Measurements from ENCODE around the gene SLC35F3. TPM values are rescaled to one million over a fixed set of nuclear protein-coding genes. Genes with fewer than 3 reads are reported as not detected.

The SLC35F3 gene
- total RNA-seq, 1 experiment from 2014 or later: not detected

DNA sequence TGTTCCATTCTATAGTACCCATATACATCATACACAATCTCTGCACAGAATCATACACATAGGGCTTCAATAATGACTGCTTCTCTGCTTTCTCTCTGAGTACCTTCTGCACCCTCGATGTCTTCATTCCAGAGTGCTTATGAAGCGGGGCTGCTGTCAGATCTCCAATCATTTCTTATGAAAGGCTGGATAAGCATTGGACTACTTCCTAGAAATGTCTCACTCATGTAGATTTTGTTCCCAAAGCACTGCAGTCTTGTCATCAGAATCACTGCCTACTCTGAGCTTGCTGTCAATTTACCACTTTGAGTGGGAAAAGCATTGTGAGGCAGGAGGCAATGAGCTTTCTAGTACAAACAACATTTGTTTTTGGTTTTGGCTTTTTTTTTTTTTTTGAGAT, 179.0 kb downstream of the SLC35F3 start:
- Mint-ChIP-seq H3K36me3 (ENCODE audit: insufficient read depth, unreplicated experiment) (no peaks in the 10 kb centered on the region), H3K4me3 (ENCODE audit: unreplicated experiment) (no peak overlapping the region), H3K9me3 (ENCODE audit: unreplicated experiment) (no peaks in the 10 kb centered on the region), H3K27ac (ENCODE audit: unreplicated experiment) (no peak overlapping the region), H3K4me1 (ENCODE audit: low read depth, unreplicated experiment) (no peaks in the 10 kb centered on the region), H3K27me3 (ENCODE audit: insufficient read depth, unreplicated experiment) (peaks cover 10% of the 10 kb centered on the region)
- TF ChIP-seq, protein P1, sequence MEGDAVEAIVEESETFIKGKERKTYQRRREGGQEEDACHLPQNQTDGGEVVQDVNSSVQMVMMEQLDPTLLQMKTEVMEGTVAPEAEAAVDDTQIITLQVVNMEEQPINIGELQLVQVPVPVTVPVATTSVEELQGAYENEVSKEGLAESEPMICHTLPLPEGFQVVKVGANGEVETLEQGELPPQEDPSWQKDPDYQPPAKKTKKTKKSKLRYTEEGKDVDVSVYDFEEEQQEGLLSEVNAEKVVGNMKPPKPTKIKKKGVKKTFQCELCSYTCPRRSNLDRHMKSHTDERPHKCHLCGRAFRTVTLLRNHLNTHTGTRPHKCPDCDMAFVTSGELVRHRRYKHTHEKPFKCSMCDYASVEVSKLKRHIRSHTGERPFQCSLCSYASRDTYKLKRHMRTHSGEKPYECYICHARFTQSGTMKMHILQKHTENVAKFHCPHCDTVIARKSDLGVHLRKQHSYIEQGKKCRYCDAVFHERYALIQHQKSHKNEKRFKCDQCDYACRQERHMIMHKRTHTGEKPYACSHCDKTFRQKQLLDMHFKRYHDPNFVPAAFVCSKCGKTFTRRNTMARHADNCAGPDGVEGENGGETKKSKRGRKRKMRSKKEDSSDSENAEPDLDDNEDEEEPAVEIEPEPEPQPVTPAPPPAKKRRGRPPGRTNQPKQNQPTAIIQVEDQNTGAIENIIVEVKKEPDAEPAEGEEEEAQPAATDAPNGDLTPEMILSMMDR (IDR thresholded peaks at IDR 0.05; ENCODE audit: insufficient read depth in 1 of 2, low read depth in 1 of 2, low read length in 1 of 2, severe bottlenecking in 1 of 2, unreplicated experiment in 1 of 2): no peak
- no peak for DNase-seq
- intact Hi-C loops (cut with micrococcal nuclease; ENCODE audit: unreplicated experiment): no loop called here
- no peaks in the 10 kb centered on the region for H3K4me1 ChIP-seq
- BruUV-seq (replicated peaks): no TSS peak
- no peak overlapping the region for H3K4me3 ChIP-seq (ENCODE audit: low read depth, low read length)
- POLR2A ChIA-PET: no interaction called here
- CTCF ChIA-PET: no interaction called here
- H3K9me3 ChIP-seq: no peaks in the 10 kb centered on the region
- H3K27me3 ChIP-seq (replicated peaks; ENCODE audit: control insufficient read depth, insufficient read depth, low read length): no peaks in the 10 kb centered on the region; the same call in 1 of the 2 replicates
- H3K36me3 ChIP-seq (ENCODE audit: control insufficient read depth, insufficient read depth, low read length): no peaks in the 10 kb centered on the region

DNA sequence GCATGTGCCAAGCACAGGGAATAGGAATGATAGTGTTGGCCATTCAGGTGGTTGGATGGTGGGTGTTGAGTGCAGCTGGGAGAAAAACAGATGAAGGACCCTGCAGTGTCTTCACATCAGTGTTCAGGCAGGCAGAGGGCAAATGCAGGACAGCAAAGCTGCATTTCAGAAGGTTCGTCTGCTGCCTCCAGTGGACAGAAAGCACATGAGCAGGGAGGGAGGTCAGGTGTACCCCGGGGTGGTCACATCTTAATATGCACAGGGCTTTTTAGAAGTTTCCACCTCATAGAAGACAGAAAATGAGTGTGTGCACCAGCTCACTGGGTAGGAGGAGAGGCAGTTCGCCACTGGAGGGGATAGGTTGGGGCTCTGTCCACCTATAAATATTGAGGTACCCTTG, 184.9 kb downstream of the SLC35F3 start:
- POLR2A ChIA-PET: no interaction called here
- Mint-ChIP-seq H3K36me3 (ENCODE audit: insufficient read depth, unreplicated experiment) (no peaks in the 10 kb centered on the region), H3K27me3 (ENCODE audit: insufficient read depth, unreplicated experiment) (peaks cover 14% of the 10 kb centered on the region), H3K4me1 (ENCODE audit: low read depth, unreplicated experiment) (no peaks in the 10 kb centered on the region), H3K27ac (ENCODE audit: unreplicated experiment) (no peak overlapping the region), H3K9me3 (ENCODE audit: unreplicated experiment) (peaks cover 16% of the 10 kb centered on the region), H3K4me3 (ENCODE audit: unreplicated experiment) (no peak overlapping the region)
- Histone ChIP-seq H3K27me3 (replicated peaks; ENCODE audit: control insufficient read depth, insufficient read depth, low read length) (no peaks in the 10 kb centered on the region; the same call in 1 of the 2 replicates), H3K9me3 (peaks cover 23% of the 10 kb centered on the region; the same call in 1 of the 2 replicates), H3K4me1 (no peaks in the 10 kb centered on the region), H3K36me3 (ENCODE audit: control insufficient read depth, insufficient read depth, low read length) (no peaks in the 10 kb centered on the region), H3K4me3 (ENCODE audit: low read depth, low read length) (no peak overlapping the region)
- intact Hi-C loops (cut with micrococcal nuclease; ENCODE audit: unreplicated experiment): no loop called here
- no peak for DNase-seq
- CTCF ChIA-PET: no interaction called here
- TF ChIP-seq, protein P1 (IDR thresholded peaks at IDR 0.05; ENCODE audit: insufficient read depth in 1 of 2, low read depth in 1 of 2, low read length in 1 of 2, severe bottlenecking in 1 of 2, unreplicated experiment in 1 of 2): peak; percentile 11 to 21
- BruUV-seq (replicated peaks): no TSS peak

DNA sequence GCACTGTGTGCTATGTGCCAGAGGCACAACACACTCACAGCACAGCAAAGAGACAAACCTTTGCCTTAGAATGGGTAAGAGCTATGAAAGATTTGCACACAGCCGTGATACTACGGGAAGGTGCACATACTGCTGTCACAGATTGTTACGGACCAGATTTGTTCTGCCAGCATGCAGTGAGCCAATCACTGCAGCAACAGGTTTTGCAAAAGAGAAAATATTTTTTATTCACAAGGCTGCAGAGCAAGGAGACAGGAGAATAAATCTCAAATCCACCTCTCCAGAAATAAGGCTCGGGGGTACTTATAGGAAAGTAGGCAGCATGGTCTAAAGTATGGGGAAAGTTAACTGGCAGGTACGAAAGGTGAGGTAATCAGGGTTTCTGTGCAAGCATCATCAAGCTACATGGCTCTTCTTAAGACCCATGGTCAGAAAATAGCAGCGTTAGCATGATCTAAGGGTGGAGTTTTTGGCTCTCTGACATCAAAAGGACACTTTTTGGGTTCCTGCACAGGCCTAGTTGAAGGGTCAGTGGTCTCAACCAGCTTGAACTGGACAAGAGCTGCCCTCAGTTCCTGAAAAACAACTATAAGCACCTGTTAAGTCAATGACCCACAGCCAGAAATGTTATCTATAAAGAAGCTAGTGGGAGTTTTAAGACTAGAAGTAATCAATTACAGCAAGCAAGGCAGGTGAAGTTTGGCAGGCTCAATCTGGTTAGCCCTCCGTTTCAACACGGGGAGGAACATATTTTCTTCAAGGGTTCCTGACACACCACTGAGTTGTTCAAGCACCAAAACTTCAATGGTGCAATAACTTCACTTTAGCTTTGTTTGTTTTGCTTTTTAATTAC, 186.0 kb downstream of the SLC35F3 start:
- Mint-ChIP-seq H3K36me3 (ENCODE audit: insufficient read depth, unreplicated experiment) (no peaks in the 10 kb centered on the region), H3K27ac (ENCODE audit: unreplicated experiment) (no peak overlapping the region), H3K27me3 (ENCODE audit: insufficient read depth, unreplicated experiment) (peaks cover 21% of the 10 kb centered on the region), H3K4me1 (ENCODE audit: low read depth, unreplicated experiment) (no peaks in the 10 kb centered on the region), H3K9me3 (ENCODE audit: unreplicated experiment) (peaks cover 16% of the 10 kb centered on the region), H3K4me3 (ENCODE audit: unreplicated experiment) (no peak overlapping the region)
- ChIA-PET POLR2A (no interaction called here), CTCF (no interaction called here)
- H3K27me3 ChIP-seq (replicated peaks; ENCODE audit: control insufficient read depth, insufficient read depth, low read length): no peaks in the 10 kb centered on the region; the same call in 1 of the 2 replicates
- BruUV-seq (replicated peaks): no TSS peak
- no peaks in the 10 kb centered on the region for H3K36me3 ChIP-seq (ENCODE audit: control insufficient read depth, insufficient read depth, low read length)
- intact Hi-C loops (cut with micrococcal nuclease; ENCODE audit: unreplicated experiment): no loop called here
- TF ChIP-seq, protein P1 (IDR thresholded peaks at IDR 0.05; ENCODE audit: insufficient read depth in 1 of 2, low read depth in 1 of 2, low read length in 1 of 2, severe bottlenecking in 1 of 2, unreplicated experiment in 1 of 2): no peak
- H3K9me3 ChIP-seq: peaks cover 23% of the 10 kb centered on the region; the same call in 1 of the 2 replicates
- H3K4me3 ChIP-seq (ENCODE audit: low read depth, low read length): no peak overlapping the region
- no peak for DNase-seq
- H3K4me1 ChIP-seq: no peaks in the 10 kb centered on the region
